GM12878 (cell line): ENCODE data around the gene ZNF281. TPM values are rescaled to one million over a fixed set of nuclear protein-coding genes. Genes with fewer than 3 reads are reported as not detected.

ENCODE experiments used
- DPF2 ChIP-seq: fragments of 450-650 bp; IDR thresholded peaks from 2 replicates; pipeline ENCODE4 v1.6.1; 2017; ENCODE audit warnings: mild to moderate bottlenecking
- ELK1 ChIP-seq: IDR thresholded peaks from 2 replicates; pipeline ENCODE4 v1.6.1; 2012; ENCODE audit warnings: low read depth, low read length, improper control_type of control experiment
- GATAD2B ChIP-seq: fragments of 450-650 bp; conservative IDR thresholded peaks from 2 replicates; pipeline ENCODE4 v1.6.1; 2017; ENCODE audit warnings: low read depth, mild to moderate bottlenecking, moderate library complexity
- HDGF ChIP-seq: fragments of 450-650 bp; IDR thresholded peaks from 2 replicates; pipeline ENCODE4 v1.6.1; 2016; ENCODE audit warnings: antibody characterized with exemption
- HSF1 ChIP-seq: fragments of 150-350 bp; IDR thresholded peaks from 2 replicates; pipeline ENCODE4 v1.6.1; 2014; ENCODE audit warnings: mild to moderate bottlenecking, low read depth, low read length
- KAT2A ChIP-seq: conservative IDR thresholded peaks from 2 replicates; pipeline ENCODE4 v1.6.1; 2011; ENCODE audit warnings: low read depth, low read length; ENCODE audit not compliant: control insufficient read depth
- MAX ChIP-seq: IDR thresholded peaks from 2 replicates; pipeline ENCODE4 v1.6.1; 2012; ENCODE audit warnings: low read depth, low read length, improper control_type of control experiment
- NFYB ChIP-seq: IDR thresholded peaks from 2 replicates; pipeline ENCODE4 v1.6.1; 2011; ENCODE audit warnings: low read depth, mild to moderate bottlenecking, low read length, improper control_type of control experiment, moderate library complexity; ENCODE audit not compliant: insufficient read depth
- NR2C2 ChIP-seq: IDR thresholded peaks from 2 replicates; pipeline ENCODE4 v1.6.1; 2011; ENCODE audit warnings: borderline replicate concordance, low read depth; ENCODE audit not compliant: control insufficient read depth, insufficient read length
- PAX8 ChIP-seq: fragments of 450-650 bp; IDR thresholded peaks from 2 replicates; pipeline ENCODE4 v1.6.1; 2017; ENCODE audit warnings: mild to moderate bottlenecking, moderate library complexity
- RAD51 ChIP-seq: fragments of 450-650 bp; IDR thresholded peaks from 2 replicates; pipeline ENCODE4 v1.6.1; 2016; ENCODE audit warnings: moderate library complexity, mild to moderate bottlenecking, inconsistent platforms
- RBBP5 ChIP-seq: fragments of 200-600 bp; sonication (generic); conservative IDR thresholded peaks from 2 replicates; pipeline ENCODE4 v1.6.1; 2016
- RCOR1 ChIP-seq: conservative IDR thresholded peaks from 2 replicates; pipeline ENCODE4 v1.6.1; 2012; ENCODE audit warnings: low read depth, low read length, improper control_type of control experiment
- RELA ChIP-seq: fragments of 450-650 bp; IDR thresholded peaks from 2 replicates; pipeline ENCODE4 v1.8.0; 2014; ENCODE audit warnings: borderline replicate concordance; ENCODE audit not compliant: partially characterized antibody
- RELB ChIP-seq: fragments of 450-650 bp; IDR thresholded peaks from 2 replicates; pipeline ENCODE4 v1.6.1; 2017; ENCODE audit warnings: low read depth, mild to moderate bottlenecking, moderate library complexity
- SIX5 ChIP-seq: IDR thresholded peaks from 2 replicates; pipeline ENCODE4 v1.6.1; 2011; ENCODE audit warnings: mild to moderate bottlenecking, low read depth, low read length, moderate library complexity; ENCODE audit not compliant: severe bottlenecking
- SKIL ChIP-seq: fragments of 450-650 bp; IDR thresholded peaks from 2 replicates; pipeline ENCODE4 v1.6.1; 2017; ENCODE audit warnings: mild to moderate bottlenecking, low read depth, inconsistent platforms; ENCODE audit not compliant: poor library complexity, severe bottlenecking
- SMAD1 ChIP-seq: fragments of 450-650 bp; IDR thresholded peaks from 2 replicates; pipeline ENCODE4 v1.6.1; 2018; ENCODE audit warnings: mild to moderate bottlenecking, low read depth; ENCODE audit not compliant: partially characterized antibody
- SREBF1 ChIP-seq: IDR thresholded peaks from 2 replicates; pipeline ENCODE4 v1.6.1; 2012; ENCODE audit warnings: mild to moderate bottlenecking, low read length
- WRNIP1 ChIP-seq: IDR thresholded peaks from 2 replicates; pipeline ENCODE4 v1.6.1; 2011; ENCODE audit warnings: low read depth, low read length, improper control_type of control experiment, borderline replicate concordance
- ZBTB33 ChIP-seq: fragments of 450-650 bp; IDR thresholded peaks from 2 replicates; pipeline ENCODE4 v1.6.1; 2017; ENCODE audit warnings: mild to moderate bottlenecking
- ZZZ3 ChIP-seq: IDR thresholded peaks from 2 replicates; pipeline ENCODE4 v1.6.1; 2011; ENCODE audit warnings: low read depth; ENCODE audit not compliant: control insufficient read depth, insufficient read length
- polyA plus RNA-seq, 11 experiments: library from polyadenylated mRNA; depleted of rRNA in 4 of 11; unstranded in 6 of 11; stranded (reverse) in 5 of 11; fragments of >200 nt; fragmentation: Nextera tagmentation in 4 of 11; fragmentation: Illumina TruSeq in 1 of 11; extraction: Ambion mirVana in 4 of 11; extraction: Trizol in 1 of 11; gene quantifications; 1 replicate in 1 of 11; 2 replicates in 10 of 11; pipeline versions ENCODE4 v1.2.1 to v1.2.3, GENCODE V29; 2011 to 2016; ENCODE audit warnings: inconsistent platforms in 2 of 11, missing spikeins in 2 of 11, low read depth in 1 of 11
- total RNA-seq, 4 experiments: library from RNA; depleted of rRNA in 3 of 4; stranded (reverse); fragments of >200 nt in 3 of 4; fragmentation: Illumina TruSeq in 1 of 4; extraction: Trizol in 1 of 4; gene quantifications; 2 replicates each; pipeline versions ENCODE4 v1.2.1 to v1.2.3, GENCODE V29; 2013 to 2021

The ZNF281 gene
- total and polyA plus RNA-seq, 10 of the 15 experiments (the other 5 are each of a cell fraction or from before 2014, with no cell fraction given) = 8.3 to 21.8 (median 15.4) TPM

- TF ChIP-seq SKIL = peak; percentile 94
- peak; percentile 99 for TF ChIP-seq RELA
- TF ChIP-seq HSF1 = no peak
- TF ChIP-seq MAX = no peak
- no peak for TF ChIP-seq WRNIP1
- TF ChIP-seq ELK1 = no peak
- TF ChIP-seq DPF2 = peak; percentile 96
- peak; percentile 16; the same call in 1 of the 2 replicates for TF ChIP-seq RAD51
- TF ChIP-seq RELB = peak; percentile 100
- no peak for TF ChIP-seq SIX5
- peak; percentile 33; the same call in 1 of the 2 replicates for TF ChIP-seq GATAD2B
- TF ChIP-seq RCOR1 = no peak
- TF ChIP-seq KAT2A = no peak
- no peak for TF ChIP-seq SMAD1
- no peak for TF ChIP-seq NR2C2
- TF ChIP-seq RBBP5 = no peak
- TF ChIP-seq ZBTB33 = no peak
- no peak for TF ChIP-seq PAX8
- no peak for TF ChIP-seq HDGF
- TF ChIP-seq SREBF1 = peak; percentile 66
- TF ChIP-seq NFYB = no peak
- TF ChIP-seq ZZZ3 = no peak
Measured at GRCh38 chr1:200448034-200448762, 38.4 kb upstream of the ZNF281 start (continued).
